GM21367 (cell line): ENCODE results near the gene IL15.
"Not testable (repeated sequence)": the region's sequence is repeated elsewhere in the genome, so short reads cannot be mapped to it uniquely, and the experiment has no call there.

Source experiments
- ATAC-seq: cut with Tn5 transposase; IDR thresholded peaks from one replicate; pipeline ENCODE4 v1.9.1; 2021; ENCODE audit not compliant: unreplicated experiment

The IL15 gene

DNA sequence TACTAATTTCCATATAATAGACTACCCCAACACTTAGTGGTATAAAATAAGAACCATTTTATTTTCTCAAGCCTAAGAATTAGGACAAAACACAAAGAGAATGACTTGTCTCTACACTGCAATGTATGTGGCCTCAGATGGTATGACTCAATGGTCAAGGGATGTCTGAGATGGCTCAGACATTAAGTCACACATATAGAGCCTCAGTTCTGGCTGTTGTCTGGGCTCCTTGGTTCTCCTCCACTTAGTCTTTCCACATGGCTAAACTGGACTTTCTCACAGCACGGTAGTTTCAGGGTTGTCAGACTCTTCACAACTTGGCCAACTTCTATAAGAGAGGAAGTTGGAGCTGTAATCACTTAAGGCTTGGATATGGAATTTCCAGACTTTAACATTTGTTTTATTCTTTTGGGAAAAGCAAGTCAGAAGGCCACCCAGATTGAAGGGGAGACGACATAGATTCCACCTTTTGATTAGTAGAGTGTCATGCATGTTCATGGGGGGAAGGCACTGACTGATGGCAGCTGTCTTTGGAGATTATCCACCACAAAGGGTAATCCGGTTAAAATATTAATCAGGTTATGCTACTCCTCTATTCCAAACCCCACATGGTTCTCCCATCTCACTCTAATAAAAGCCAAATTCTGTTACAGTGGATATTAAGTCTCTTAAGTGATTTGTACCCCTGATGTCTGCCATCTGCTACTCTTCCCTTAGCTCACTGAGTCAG is 9.4 kb downstream of the IL15 start:
- ATAC-seq: no peak

- no peak for ATAC-seq
These were observed 10.6 kb downstream of the IL15 start for GRCh38 chr4:141646969-141647368.

DNA sequence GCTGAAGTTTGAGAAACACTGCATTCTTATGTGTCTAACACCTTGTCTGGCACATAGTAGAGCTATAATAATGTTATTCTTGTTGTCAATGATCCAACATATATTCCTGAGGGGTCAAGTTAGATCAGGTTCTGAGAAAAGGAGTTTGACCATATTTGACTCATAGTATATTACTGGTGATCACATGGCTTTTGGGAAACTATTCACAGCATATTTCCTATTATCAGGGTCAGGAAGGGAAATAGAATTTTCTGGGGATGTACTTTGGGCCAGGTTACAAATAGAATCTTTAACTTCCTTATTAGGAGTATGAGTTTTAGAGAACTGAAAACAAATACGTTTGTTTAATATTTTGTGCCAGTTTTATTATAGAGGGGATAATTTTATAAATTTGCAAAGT is 11.6 kb downstream of the IL15 start:
- no peak for ATAC-seq

- no peak for ATAC-seq
These were observed 15.9 kb downstream of the IL15 start for GRCh38 chr4:141652161-141652778.

DNA sequence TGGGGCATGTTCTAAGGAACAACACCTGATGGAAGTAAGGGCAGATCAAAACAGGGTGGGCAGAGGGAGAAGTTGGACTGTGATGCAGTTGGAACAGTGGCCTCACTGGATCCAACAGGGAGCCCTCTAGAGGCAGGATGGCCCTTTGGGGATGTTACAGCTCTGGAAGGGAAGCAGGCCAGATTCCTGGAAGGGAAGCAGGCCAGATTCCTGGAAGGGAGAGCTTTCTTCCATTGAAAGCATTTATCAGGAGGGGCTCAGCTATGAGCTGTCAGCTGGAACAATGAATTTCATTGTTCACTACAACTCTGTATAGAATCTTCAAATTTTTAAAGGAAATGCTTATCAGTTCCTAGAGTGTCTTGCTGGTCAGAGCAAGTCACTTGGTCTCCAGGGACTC is 17.7 kb downstream of the IL15 start:
- no peak for ATAC-seq

DNA sequence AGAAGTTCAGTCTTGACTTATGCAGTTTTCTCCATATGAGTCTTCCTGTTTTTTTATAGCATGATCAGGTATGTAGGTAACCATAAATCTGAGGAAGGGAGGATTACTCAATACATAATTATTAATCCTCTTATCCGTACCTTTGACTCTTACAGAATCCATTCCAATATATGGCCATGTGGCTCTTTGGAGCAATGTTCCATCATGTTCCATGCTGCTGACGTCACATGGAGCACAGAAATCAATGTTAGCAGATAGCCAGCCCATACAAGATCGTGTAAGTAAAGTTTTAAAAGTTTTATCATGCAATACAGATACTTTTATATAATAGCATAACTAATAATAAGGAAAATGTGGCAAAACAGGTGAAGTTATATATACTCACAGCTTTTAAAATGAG is 19.6 kb downstream of the IL15 start:
- ATAC-seq: no peak

GRCh38 chr4:141657550-141658250 is 21.3 kb downstream of the IL15 start:
- no peak for ATAC-seq

- no peak for ATAC-seq
These were observed 21.9 kb downstream of the IL15 start for GRCh38 chr4:141658309-141658708.

DNA sequence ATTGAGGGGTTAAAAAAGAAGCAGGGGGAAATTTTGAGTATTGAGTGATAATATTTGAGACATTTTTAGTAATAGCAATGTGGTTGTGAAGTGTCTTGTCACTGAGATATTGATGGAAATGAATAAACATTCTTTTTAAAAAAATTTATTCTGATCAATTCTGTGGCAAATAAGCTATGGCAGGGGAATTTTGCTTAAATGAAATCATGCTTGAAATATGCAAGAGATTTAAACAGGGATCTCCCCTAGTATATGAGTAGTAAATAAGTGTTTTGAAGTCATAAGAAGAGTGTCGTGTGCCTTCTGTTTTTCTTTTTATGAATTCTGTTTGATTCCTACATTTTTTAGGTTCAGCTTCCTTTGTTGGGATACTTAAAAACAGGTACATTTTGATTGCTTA is 23.2 kb downstream of the IL15 start:
- ATAC-seq: no peak

GRCh38 chr4:141660880-141661279 is 24.5 kb downstream of the IL15 start:
- no peak for ATAC-seq

DNA sequence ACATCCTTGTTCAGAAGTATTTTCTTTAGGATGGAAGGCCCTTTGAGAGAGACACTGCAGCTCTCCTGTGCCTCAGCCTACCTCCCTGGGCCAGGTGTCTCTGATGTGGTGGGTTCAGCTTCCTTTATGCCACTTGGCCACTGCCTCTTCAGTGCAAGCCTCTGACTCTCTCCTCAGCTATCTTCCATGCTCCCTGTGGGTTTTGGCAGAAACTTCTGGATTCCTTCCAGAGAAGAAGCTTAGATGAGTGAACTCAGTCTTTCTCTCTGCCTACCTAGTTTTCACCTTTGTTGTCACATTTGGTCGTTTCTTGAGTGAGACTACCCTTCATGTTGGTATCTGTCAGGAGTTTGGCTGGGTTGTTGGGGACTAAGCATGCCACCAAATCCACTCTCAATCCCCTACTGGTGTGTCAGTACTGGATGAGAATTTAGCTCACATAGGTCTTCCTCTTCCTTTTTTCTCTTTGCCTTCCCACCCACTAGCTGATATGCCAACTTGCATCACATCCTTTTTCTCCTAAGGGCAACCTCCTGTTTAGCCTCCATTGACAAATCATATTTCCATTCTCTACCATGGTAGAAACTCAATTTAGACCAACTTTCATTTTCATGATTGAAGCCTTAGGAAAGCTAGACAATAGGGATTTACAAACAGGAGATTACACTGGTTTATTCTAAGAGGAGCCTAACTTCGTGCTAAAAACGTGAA is 32.0 kb downstream of the IL15 start:
- no peak for ATAC-seq

- ATAC-seq: no peak
These were observed 33.1 kb downstream of the IL15 start for GRCh38 chr4:141669501-141669900.

- ATAC-seq: no peak
These were observed 39.0 kb downstream of the IL15 start for GRCh38 chr4:141675384-141675783.

DNA sequence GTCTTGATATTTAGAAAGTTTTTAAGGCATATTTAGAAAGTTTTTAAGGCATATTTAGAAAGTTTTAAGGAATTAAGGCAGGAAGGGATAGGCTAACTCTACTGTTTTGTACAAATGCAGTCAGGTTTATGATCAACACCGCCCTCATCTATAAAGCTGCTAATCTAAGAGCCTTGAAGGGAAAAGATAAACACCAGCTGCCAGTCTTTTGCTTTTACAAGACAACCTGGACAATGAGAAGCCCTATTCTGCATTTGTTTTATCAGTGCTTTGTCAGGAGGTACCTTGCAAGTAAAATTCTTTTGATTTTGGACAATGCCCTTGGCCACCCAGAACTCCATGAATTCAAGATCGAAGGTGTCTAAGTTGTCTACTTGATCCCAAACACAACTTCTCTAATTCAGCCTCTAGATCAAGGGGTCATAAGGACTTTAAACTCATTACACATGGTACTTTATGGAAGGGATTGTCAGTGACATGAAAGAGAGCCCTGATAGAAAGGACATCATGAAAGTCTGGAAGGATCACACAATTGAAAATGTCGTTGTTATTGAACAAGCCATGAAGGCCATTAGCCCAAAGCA is 39.8 kb downstream of the IL15 start:
- no peak for ATAC-seq

DNA sequence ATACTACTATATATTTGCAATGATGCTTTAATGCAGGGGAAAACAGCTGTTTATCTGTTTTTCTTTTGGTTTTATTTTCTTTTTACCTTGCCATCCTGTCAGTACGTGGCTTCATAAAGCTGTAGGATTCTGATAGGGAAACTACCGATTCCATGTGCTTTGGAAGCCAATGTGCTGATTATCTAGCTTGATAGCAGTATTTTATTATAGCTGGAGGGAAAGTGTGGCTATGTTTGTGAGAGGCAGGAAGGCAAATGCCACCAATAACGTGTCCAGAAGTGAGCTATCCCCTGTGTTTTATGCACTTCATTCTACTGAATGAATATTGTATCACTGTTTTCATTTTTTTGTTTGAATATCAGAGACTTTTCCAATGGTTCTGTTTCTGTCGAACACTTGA is 43.7 kb downstream of the IL15 start:
- no peak for ATAC-seq

GRCh38 chr4:141684785-141685184 is 48.4 kb downstream of the IL15 start:
- ATAC-seq: no peak

- no peak for ATAC-seq
These were observed 49.9 kb downstream of the IL15 start for GRCh38 chr4:141686146-141686775.

DNA sequence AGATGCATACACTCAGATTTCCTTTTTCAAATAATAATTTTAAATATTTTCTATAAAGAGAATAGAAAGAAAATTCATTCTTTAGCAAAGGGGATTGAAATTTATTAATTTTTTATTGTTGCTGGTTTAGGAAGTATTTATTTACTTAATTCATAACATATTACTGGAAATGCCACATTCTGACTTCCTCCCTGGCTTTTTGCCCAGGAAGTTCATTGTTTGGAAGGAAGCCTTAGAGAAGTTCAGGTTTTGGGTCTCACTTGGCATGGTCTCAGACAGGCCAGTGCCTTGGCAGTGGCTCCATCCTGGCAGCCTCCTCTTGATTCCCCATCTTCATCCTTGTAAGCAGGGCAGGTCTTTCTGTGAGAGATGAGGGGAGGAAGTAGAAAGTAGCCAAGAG is 50.5 kb downstream of the IL15 start:
- no peak for ATAC-seq

DNA sequence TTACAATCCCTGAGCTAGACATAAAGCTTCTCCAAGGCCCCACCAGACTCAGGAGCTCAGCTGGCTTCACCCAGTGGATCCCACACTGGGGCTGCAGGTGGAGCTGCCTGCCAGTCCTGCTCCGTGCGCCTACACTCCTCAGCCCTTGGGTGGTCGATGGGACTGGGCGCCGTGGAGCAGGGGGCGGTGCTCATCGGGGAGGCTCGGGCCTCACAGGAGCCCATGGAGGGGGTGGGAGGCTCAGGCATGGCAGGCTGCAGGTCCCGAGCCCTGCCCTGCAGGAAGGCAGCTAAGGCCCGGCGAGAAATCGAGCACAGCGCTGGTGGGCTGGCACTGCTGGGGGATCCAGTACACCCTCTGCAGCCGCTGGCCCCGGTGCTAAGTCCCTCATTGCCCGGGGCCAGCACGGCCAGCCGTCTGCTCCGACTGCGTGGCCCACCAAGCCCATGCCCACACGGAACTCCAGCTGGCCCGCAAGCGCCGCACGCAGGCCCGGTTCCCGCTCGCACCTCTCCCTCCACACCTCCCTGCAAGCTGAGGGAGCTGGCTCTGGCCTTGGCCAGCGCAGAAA is 53.4 kb downstream of the IL15 start:
- ATAC-seq: not testable (repeated sequence)

- not testable (repeated sequence) for ATAC-seq
These were observed 54.9 kb downstream of the IL15 start for GRCh38 chr4:141691247-141691646.
